DND-41 (cell line): Measurements from ENCODE around the gene CPLANE2.

Experiments
- ATAC-seq: fragments of 200-7000 bp; cut with Tn5 transposase; 3 replicates; pipeline ENCODE4 v1.9.1; 2021; ENCODE audit warnings: low read depth; ENCODE audit not compliant: insufficient read depth
- DNase-seq: peaks from one replicate; pipeline ENCODE4 v3.0.0-alpha.2; 2020
- H2AFZ ChIP-seq: 2 replicates; pipeline ENCODE4 v1.6.0; 2012; ENCODE audit warnings: low read depth, low read length
- H3K27ac ChIP-seq: 2 replicates; pipeline ENCODE4 v1.5.1; 2012; ENCODE audit warnings: low read length, inconsistent platforms
- H3K27me3 ChIP-seq: fragments of 200-600 bp; sonication (generic); 2 replicates; pipeline ENCODE4 v1.6.0; 2012; ENCODE audit warnings: low read length, mild to moderate bottlenecking, inconsistent platforms; ENCODE audit not compliant: insufficient read depth, poor library complexity
- H3K36me3 ChIP-seq: 2 replicates; pipeline ENCODE4 v1.5.1; 2012; ENCODE audit warnings: low read length, inconsistent platforms; ENCODE audit not compliant: insufficient read depth
- H3K4me1 ChIP-seq: 2 replicates; pipeline ENCODE4 v1.5.1; 2012; ENCODE audit warnings: mild to moderate bottlenecking, low read length; ENCODE audit not compliant: insufficient read depth
- H3K4me2 ChIP-seq: 2 replicates; pipeline ENCODE4 v1.6.0; 2012; ENCODE audit warnings: mild to moderate bottlenecking, moderate library complexity, low read length, inconsistent platforms; ENCODE audit not compliant: insufficient read depth
- H3K4me3 ChIP-seq, 2 experiments: fragments of 200-600 bp in 1 of 2; shearing (Covaris generic) in 1 of 2; 2 replicates each; pipeline ENCODE4 v1.5.1; 2012 to 2016; ENCODE audit warnings: inconsistent platforms in 2 of 2, low read length in 2 of 2, mild to moderate bottlenecking in 2 of 2, low read depth in 1 of 2, moderate library complexity in 1 of 2
- H3K79me2 ChIP-seq: 2 replicates; pipeline ENCODE4 v1.6.0; 2012; ENCODE audit warnings: low read length, inconsistent platforms; ENCODE audit not compliant: insufficient read depth
- H3K9ac ChIP-seq: 2 replicates; pipeline ENCODE4 v1.6.0; 2012; ENCODE audit warnings: low read depth, mild to moderate bottlenecking, inconsistent platforms, low read length, moderate library complexity
- H3K9me3 ChIP-seq: 2 replicates; pipeline ENCODE4 v1.5.1; 2012; ENCODE audit warnings: low read length, moderate library complexity, mild to moderate bottlenecking, inconsistent platforms; ENCODE audit not compliant: insufficient read depth, severe bottlenecking
- H4K20me1 ChIP-seq: 2 replicates; pipeline ENCODE4 v1.6.0; 2012; ENCODE audit warnings: low read length; ENCODE audit not compliant: insufficient read depth
- CTCF ChIP-seq: IDR thresholded peaks from 2 replicates; pipeline ENCODE4 v1.5.1; 2012; ENCODE audit warnings: borderline replicate concordance, low read length, moderate library complexity, mild to moderate bottlenecking; ENCODE audit not compliant: poor library complexity, severe bottlenecking; ENCODE audit errors: extremely low read depth
- EZH2 ChIP-seq: IDR thresholded peaks from 3 replicates; pipeline ENCODE4 v1.6.1; 2012; ENCODE audit warnings: borderline replicate concordance, low read depth, mild to moderate bottlenecking, moderate library complexity, low read length, inconsistent platforms; ENCODE audit not compliant: severe bottlenecking

The CPLANE2 gene

GRCh38 chr1:16205334-16205671 is 31.7 kb downstream of the CPLANE2 start:
- no peak overlapping the region for H3K4me3 ChIP-seq
- H2AFZ ChIP-seq: no peak overlapping the region
- H3K27ac ChIP-seq: no peak overlapping the region
- peak overlapping the region; percentile 85; the same call in 1 of the 2 replicates for H3K4me2 ChIP-seq
- TF ChIP-seq EZH2: no peak
- TF ChIP-seq CTCF: no peak
- no peaks in the 10 kb centered on the region for H3K9me3 ChIP-seq
- no peaks in the 10 kb centered on the region for H3K27me3 ChIP-seq
- peak overlapping the region; percentile 63 for H3K9ac ChIP-seq
- DNase-seq (no peak), ATAC-seq (no peak)
- peaks cover 24% of the 10 kb centered on the region for H3K4me1 ChIP-seq
- H3K79me2 ChIP-seq: no peaks in the 10 kb centered on the region
- no peaks in the 10 kb centered on the region for H4K20me1 ChIP-seq
- no peaks in the 10 kb centered on the region; the same call in 1 of the 2 replicates for H3K36me3 ChIP-seq

GRCh38 chr1:16204634-16205333 is 32.2 kb downstream of the CPLANE2 start:
- no peaks in the 10 kb centered on the region; the same call in 1 of the 2 replicates for H3K36me3 ChIP-seq
- no peaks in the 10 kb centered on the region for H3K27me3 ChIP-seq
- H3K27ac ChIP-seq: no peak overlapping the region
- no peak overlapping the region; the same call in 1 of the 2 replicates for H3K9ac ChIP-seq
- no peak overlapping the region for H2AFZ ChIP-seq
- H3K9me3 ChIP-seq: no peaks in the 10 kb centered on the region
- ATAC-seq: no peak
- peak; percentile 52 for DNase-seq
- H3K4me3 ChIP-seq: no peak overlapping the region
- no peaks in the 10 kb centered on the region for H4K20me1 ChIP-seq
- no peak overlapping the region for H3K4me2 ChIP-seq
- peaks cover 24% of the 10 kb centered on the region for H3K4me1 ChIP-seq
- TF ChIP-seq EZH2: no peak
- peak; percentile 70 for TF ChIP-seq CTCF
- no peaks in the 10 kb centered on the region for H3K79me2 ChIP-seq

GRCh38 chr1:16204216-16204615 is 32.8 kb downstream of the CPLANE2 start:
- ATAC-seq (no peak), DNase-seq (no peak)
- Histone ChIP-seq H3K9ac (no peak overlapping the region), H2AFZ (no peak overlapping the region), H3K4me1 (peaks cover 24% of the 10 kb centered on the region), H3K79me2 (no peaks in the 10 kb centered on the region), H4K20me1 (no peaks in the 10 kb centered on the region), H3K4me2 (no peak overlapping the region), H3K4me3 (no peak overlapping the region), H3K36me3 (no peaks in the 10 kb centered on the region; the same call in 1 of the 2 replicates), H3K27me3 (no peaks in the 10 kb centered on the region), H3K9me3 (no peaks in the 10 kb centered on the region), H3K27ac (no peak overlapping the region)
- TF ChIP-seq EZH2: no peak
- TF ChIP-seq CTCF: no peak

GRCh38 chr1:16203550-16203949 is 33.4 kb downstream of the CPLANE2 start:
- Histone ChIP-seq H3K79me2 (no peaks in the 10 kb centered on the region), H2AFZ (no peak overlapping the region), H3K9ac (no peak overlapping the region), H3K9me3 (no peaks in the 10 kb centered on the region), H3K27me3 (no peaks in the 10 kb centered on the region), H4K20me1 (no peaks in the 10 kb centered on the region), H3K4me3 (no peak overlapping the region), H3K4me2 (no peak overlapping the region), H3K36me3 (peaks cover 3% of the 10 kb centered on the region; the same call in 1 of the 2 replicates), H3K27ac (no peak overlapping the region), H3K4me1 (peaks cover 24% of the 10 kb centered on the region)
- TF ChIP-seq CTCF (no peak), EZH2 (no peak)
- DNase-seq (no peak), ATAC-seq (no peak)
